ENCODE measurements around the gene KRTAP10-7. TPM values are rescaled to one million over a fixed set of nuclear protein-coding genes. Genes with fewer than 3 reads are reported as not detected.
"Not testable (repeated sequence)": the region's sequence is repeated elsewhere in the genome, so short reads cannot be mapped to it uniquely, and the experiment has no call there.

KRTAP10-7 gene
- total and polyA plus RNA-seq, 2 of the 13 experiments (the other 11 are each of a cell fraction or from before 2014, with no cell fraction given), result not detected

DNA sequence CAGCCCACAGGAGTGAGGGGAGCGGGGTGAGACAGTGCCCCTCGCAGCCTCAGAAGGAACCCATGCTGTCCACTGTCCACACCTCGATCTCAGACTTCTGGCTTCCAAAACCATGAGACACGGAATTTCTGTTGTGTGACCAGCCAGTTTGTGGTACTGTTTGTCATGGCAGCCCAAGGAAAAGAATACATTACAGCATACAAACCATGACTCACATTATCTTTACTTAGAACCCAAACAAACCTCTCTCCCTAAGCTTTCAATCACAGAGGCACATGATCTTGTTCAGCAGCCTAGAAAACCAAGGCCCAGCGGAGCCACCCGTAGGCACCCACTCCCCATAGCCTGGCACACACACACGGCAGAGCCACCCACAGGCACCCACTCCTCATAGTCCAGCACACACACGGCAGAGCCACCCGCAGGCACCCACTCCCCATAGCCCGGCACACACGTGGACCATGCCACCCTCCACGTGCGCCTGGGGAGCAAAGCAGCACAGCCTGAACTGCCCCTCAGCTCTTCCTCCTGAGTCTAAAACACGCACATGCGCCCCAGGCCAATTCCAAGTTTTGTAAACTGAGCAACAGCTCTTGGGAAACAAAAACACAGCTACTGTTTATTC, 27.3 kb upstream of the KRTAP10-7 start (continued):
- TF ChIP-seq, protein P1, sequence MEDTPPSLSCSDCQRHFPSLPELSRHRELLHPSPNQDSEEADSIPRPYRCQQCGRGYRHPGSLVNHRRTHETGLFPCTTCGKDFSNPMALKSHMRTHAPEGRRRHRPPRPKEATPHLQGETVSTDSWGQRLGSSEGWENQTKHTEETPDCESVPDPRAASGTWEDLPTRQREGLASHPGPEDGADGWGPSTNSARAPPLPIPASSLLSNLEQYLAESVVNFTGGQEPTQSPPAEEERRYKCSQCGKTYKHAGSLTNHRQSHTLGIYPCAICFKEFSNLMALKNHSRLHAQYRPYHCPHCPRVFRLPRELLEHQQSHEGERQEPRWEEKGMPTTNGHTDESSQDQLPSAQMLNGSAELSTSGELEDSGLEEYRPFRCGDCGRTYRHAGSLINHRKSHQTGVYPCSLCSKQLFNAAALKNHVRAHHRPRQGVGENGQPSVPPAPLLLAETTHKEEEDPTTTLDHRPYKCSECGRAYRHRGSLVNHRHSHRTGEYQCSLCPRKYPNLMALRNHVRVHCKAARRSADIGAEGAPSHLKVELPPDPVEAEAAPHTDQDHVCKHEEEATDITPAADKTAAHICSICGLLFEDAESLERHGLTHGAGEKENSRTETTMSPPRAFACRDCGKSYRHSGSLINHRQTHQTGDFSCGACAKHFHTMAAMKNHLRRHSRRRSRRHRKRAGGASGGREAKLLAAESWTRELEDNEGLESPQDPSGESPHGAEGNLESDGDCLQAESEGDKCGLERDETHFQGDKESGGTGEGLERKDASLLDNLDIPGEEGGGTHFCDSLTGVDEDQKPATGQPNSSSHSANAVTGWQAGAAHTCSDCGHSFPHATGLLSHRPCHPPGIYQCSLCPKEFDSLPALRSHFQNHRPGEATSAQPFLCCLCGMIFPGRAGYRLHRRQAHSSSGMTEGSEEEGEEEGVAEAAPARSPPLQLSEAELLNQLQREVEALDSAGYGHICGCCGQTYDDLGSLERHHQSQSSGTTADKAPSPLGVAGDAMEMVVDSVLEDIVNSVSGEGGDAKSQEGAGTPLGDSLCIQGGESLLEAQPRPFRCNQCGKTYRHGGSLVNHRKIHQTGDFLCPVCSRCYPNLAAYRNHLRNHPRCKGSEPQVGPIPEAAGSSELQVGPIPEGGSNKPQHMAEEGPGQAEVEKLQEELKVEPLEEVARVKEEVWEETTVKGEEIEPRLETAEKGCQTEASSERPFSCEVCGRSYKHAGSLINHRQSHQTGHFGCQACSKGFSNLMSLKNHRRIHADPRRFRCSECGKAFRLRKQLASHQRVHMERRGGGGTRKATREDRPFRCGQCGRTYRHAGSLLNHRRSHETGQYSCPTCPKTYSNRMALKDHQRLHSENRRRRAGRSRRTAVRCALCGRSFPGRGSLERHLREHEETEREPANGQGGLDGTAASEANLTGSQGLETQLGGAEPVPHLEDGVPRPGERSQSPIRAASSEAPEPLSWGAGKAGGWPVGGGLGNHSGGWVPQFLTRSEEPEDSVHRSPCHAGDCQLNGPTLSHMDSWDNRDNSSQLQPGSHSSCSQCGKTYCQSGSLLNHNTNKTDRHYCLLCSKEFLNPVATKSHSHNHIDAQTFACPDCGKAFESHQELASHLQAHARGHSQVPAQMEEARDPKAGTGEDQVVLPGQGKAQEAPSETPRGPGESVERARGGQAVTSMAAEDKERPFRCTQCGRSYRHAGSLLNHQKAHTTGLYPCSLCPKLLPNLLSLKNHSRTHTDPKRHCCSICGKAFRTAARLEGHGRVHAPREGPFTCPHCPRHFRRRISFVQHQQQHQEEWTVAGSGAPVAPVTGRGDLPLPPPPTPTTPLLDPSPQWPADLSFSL (CRISPR knock-in tag; IDR thresholded peaks at IDR 0.05), result peak; percentile 79; the same call in 1 of the 2 replicates
- TF ChIP-seq NR2F6 (IDR thresholded peaks at IDR 0.05) (no peak), NR2F6 (CRISPR knock-in tag; IDR thresholded peaks at IDR 0.05) (no peak)

DNA sequence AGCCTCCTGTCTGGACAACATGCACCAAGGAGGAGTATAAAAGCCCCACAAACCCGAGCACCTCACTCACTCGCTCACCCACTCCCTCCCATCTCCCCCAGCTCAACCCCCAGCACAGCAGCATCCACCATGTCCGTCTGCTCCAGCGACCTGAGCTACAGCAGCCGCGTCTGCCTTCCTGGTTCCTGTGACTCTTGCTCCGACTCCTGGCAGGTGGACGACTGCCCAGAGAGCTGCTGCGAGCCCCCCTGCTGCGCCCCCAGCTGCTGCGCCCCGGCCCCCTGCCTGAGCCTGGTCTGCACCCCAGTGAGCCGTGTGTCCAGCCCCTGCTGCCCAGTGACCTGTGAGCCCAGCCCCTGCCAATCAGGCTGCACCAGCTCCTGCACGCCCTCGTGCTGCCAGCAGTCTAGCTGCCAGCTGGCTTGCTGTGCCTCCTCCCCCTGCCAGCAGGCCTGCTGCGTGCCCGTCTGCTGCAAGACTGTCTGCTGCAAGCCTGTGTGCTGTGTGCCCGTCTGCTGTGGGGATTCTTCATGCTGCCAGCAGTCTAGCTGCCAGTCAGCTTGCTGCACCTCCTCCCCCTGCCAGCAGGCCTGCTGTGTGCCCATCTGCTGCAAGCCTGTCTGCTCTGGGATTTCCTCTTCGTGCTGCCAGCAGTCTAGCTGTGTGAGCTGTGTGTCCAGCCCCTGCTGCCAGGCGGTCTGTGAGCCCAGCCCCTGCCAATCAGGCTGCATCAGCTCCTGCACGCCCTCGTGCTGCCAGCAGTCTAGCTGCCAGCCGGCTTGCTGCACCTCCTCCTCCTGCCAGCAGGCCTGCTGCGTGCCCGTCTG, 26.6 kb upstream of the KRTAP10-7 start, which contains the start of gene KRTAP10-4:
Gene KRTAP10-4, plus strand, starts transcription at position 100 of the 827 bp plus-strand sequence. Its CDS starts 30 bp downstream, at position 130.
- H3K27me3 ChIP-seq (ENCODE audit: control insufficient read depth in 1 of 2, insufficient read depth in 2 of 2, low read length in 2 of 2); H3K36me3 ChIP-seq (replicated peaks in 1 of 2; ENCODE audit: control insufficient read depth in 1 of 2, insufficient read depth in 2 of 2, low read length in 2 of 2); BruUV-seq (replicated peaks); DNase-seq (ENCODE audit: low spot score); in situ Hi-C loops (cut with HindIII; ENCODE audit: extremely low pct_ligation_motif_present, low pct_unique_long_range_greater_than_20kb); FAIRE-seq; POLR2A ChIA-PET; intact Hi-C loops (cut with micrococcal nuclease; ENCODE audit: unreplicated experiment); H2AFZ ChIP-seq (ENCODE audit: low read length); H3K79me2 ChIP-seq (ENCODE audit: insufficient read depth, low read length); H3K27ac ChIP-seq (ENCODE audit: extremely low read length, insufficient read depth, low read length); ATAC-seq; H4K20me1 ChIP-seq (ENCODE audit: insufficient read depth, low read length): not testable (repeated sequence)
- peak within 1 kb of the TSS; percentile 75 for H3K4me2 ChIP-seq (ENCODE audit: low read depth, low read length)
- peaks cover 14% of the 10 kb centered on the region for H3K9me3 ChIP-seq (ENCODE audit: low read length)
- peaks cover 32% of the 10 kb centered on the region for H3K4me1 ChIP-seq (ENCODE audit: insufficient read depth, low read length)
- 74% methylated on average over 6 of the region's 25 CpGs for WGBS (ENCODE audit: low lambda C conversion rate)
- CTCF ChIA-PET (ENCODE audit: low intra/inter-chr PET ratio, low total read pairs), result interaction anchor here (0.7 kb wide), 1 partner anchor 10 kb away, joined by 3 read pairs; no protein-coding TSS in a partner anchor
- H3K9ac ChIP-seq (ENCODE audit: insufficient read depth, low read depth, low read length), result peak within 1 kb of the TSS; percentile 25; the same call in 1 of the 2 replicates
- peak within 1 kb of the TSS; percentile 9 to 59 (median 21); a peak in 1 of 6 replicates for H3K4me3 ChIP-seq (replicated peaks in 1 of 3; ENCODE audit: insufficient read depth in 1 of 3, low read depth in 2 of 3, low read length in 3 of 3)

Measured in HepG2 (cell line).